Mesenteric fat pad (tissue), 1 donor: ENCODE results near the gene PPM1J. TPM values are rescaled to one million over a fixed set of nuclear protein-coding genes. Genes with fewer than 3 reads are reported as not detected.
"Not testable (repeated sequence)": the region's sequence is repeated elsewhere in the genome, so short reads cannot be mapped to it uniquely, and the experiment has no call there.

Experiments used
- DNase-seq: peaks from one replicate; pipeline ENCODE4 v3.0.0-alpha.2; 2020; ENCODE audit warnings: low spot score
- long read RNA-seq: library from polyadenylated mRNA; unstranded; transcript quantifications from one replicate; pipeline ENCODE4 v2.0.0, GENCODE V29; 2020
- total RNA-seq: library from RNA; stranded (reverse); fragmentation: NEBNext Ultra II Directional; extraction: Animal tissue kit (Norgen Biotek cat#: 25700); gene quantifications from one replicate; pipeline ENCODE4 v1.2.1, GENCODE V29; 2021
- donor health status: DM: yes; HTN: yes; CAD: no.

Gene PPM1J, protein sequence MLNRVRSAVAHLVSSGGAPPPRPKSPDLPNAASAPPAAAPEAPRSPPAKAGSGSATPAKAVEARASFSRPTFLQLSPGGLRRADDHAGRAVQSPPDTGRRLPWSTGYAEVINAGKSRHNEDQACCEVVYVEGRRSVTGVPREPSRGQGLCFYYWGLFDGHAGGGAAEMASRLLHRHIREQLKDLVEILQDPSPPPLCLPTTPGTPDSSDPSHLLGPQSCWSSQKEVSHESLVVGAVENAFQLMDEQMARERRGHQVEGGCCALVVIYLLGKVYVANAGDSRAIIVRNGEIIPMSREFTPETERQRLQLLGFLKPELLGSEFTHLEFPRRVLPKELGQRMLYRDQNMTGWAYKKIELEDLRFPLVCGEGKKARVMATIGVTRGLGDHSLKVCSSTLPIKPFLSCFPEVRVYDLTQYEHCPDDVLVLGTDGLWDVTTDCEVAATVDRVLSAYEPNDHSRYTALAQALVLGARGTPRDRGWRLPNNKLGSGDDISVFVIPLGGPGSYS
- total RNA-seq = 0.61 TPM
- long read RNA-seq, transcript PPM1J-201 (10 exons, 1,863 nt) = major isoform, 5 of 6 reads
- long read RNA-seq, partial matches to known transcripts = 1 of 6 reads
- long read RNA-seq, other reads (novel, unspliced or antisense) = 0 of 6 reads

DNA sequence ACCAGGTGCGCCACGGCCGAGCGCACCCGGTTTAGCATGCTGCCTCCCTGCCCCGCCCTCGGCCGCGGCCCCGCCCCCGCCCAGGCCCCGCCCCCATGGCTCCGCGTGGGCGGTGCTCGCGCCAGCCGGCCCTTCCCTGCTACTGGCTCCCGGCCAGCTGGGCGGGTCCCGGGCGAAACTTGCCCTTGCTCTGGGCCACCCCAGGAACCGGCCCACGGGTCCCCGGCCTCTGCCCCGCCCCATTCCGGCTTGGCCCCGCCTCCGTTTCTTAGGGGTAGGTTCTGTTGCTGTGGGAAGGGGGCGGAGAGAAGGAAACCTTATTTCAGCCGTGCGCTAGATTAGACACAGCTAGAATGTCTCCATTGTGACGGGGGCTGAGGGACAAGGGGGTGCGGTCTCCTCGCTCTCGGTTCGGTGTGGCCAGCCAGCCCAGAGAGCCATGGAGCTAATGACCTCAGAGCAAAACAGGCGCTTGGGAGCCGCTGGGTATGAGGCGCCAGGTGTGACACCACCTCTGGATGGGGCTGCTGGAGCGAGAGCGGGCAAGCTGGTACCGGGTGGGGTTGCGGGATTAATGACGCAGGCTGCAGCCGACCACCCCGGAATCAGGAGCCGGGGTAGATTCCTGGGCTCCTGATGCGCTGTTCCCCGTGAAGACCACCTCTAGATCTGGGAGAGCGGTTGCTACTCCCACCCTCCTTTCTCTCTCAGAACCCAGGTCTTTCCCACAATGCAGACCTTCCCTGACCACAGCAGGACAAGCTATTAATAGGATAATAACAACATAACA lies at the start of gene PPM1J:
TSS of gene PPM1J (minus strand) at position 69 of the 790 bp plus-strand sequence. CDS start at position 38, 31 bp downstream.
- peak; percentile 99 for DNase-seq

DNA sequence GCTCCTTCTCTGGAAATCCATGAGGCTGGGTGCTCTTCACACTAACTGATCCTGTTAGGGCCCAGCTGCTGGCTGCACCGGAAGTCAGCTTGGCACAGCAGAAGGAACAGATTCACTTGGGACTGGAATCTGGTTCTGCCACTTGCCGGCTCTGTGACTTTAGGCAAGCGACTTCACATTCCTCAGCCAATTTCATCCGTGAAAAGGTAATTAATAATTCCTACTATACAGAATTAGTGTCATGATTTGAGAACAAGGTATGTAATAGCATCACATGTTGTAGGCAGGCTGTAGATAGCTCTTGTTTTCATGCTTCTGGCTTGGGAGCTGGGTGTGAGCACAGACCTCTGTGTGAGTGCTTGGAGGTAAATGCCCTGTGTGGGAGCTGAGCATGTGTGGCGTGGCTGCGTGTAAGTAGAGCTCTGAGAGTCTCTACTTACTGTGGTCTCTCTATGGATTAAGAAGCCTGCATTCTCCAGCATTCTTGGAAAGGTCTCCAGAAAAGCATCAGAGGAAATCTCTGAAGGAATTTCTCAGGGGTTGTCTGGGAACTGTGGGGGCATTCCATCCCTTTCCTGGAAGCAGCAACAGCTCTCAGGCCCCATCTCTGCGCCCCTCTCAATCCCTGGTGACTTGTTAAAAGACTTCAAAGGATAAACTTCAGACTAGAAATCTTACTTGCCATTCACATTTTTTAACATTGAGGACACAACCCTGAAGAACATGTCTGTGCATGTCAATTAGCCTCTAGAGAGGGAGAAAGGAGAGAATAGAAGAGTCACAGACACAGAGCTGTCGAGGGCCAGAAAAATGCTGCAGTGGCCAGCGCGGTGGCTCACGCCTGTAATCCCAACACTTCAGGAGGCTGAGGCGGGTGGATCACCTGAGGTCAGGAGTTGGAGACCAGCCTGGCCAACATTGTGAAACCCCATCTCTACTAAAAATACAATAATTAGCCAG lies 47.7 kb upstream of the PPM1J start:
- peak; percentile 73 for DNase-seq

DNA sequence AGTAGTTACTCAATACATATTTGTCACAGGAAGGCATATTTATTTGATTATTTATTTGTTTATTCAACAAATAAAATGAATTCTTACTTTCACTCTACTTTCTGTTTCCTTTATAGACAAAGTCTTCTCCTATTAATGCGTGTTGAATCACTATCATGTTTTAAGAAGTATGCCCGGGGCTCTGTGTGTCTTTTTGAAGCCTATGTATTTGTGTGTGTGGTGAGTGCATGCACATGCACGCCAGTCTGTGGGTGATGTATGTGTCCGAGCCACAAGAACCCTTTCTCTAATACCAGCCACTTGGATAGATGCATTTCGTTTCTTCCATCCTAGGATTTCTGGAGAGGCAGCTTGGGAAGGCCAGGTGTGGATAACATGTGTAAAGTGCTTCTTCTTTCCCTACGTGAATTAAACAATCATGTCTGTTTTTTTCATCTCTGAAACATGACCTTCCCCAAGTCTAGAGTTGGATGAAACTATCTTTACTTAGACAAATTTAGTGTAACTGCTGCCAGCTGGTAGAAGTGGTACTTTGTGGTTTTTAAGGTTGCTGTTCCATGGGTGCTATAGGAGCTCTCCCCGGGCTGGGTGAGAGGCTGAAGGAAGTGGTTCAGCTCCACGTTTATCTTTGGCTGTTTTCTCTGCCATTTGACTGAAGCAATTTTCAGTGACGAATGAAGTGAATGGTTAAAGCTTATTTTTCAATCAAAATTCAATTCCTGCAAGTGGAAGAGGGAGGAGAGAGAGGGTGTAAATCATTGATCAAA lies 46.8 kb upstream of the PPM1J start:
- DNase-seq = peak; percentile 1

DNA sequence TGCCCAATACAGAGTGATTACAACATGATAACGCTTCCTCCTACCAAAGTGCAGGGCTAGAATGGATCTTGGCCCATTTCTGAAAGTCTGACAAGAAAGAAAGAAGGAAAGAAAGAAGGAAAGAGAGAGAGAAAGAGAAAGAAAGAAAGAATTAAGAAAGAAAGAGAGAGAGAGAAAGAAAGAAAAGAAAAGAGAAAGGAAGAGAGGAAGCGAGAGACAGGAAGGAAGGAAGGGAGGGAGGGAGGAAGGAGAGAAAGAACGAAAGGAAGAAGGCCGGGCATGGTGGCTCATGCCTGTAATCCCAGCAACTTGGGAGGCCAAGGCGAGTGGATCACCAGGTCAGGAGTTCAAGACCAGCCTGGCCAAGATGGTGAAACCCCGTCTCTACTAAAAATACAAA lies 44.1 kb upstream of the PPM1J start:
- DNase-seq = no peak

DNA sequence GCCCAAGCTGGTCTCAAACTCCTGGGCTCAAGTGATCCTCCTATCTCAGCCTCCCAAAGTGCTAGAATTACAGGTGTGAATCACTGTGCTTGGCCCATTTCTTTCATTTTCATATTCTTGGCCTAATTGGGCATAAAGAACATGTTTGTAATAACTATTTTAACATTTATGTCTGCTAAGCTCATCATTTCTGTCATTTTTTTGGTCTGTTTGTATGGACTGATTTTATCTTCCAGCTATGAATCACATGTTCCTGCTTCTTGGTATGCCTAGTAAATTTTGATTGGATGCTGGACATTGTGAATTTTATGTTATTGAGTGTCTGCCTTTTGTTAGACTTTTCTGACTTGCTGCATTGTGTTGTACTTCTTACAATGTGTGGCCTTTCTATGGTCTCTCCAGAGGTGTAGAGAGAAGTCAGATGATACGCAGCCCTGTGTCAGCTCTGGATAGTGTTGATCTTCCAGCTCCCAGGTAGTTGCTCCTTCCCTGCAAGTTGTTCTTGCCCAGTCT lies 39.0 kb upstream of the PPM1J start:
- no peak for DNase-seq

DNA sequence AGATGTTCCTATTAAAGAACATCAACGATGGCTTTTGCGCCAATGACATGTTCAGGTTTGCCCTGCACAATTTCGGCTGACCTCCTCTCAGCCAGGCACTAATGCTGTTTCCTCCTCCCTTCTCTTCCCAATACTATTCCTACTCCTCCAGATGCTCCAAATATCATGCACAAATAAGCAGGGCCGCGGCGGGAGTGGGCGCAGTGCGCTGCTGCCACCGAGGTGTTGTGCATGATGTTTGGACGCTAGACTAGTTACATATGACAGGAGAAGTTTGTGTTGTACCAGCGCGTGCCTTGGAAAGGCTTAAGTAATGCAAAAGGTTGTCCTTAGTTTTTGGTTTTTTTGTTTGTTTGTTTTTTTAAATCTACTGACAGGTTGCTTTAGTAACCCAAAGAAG lies 33.3 kb upstream of the PPM1J start:
- DNase-seq = no peak

DNA sequence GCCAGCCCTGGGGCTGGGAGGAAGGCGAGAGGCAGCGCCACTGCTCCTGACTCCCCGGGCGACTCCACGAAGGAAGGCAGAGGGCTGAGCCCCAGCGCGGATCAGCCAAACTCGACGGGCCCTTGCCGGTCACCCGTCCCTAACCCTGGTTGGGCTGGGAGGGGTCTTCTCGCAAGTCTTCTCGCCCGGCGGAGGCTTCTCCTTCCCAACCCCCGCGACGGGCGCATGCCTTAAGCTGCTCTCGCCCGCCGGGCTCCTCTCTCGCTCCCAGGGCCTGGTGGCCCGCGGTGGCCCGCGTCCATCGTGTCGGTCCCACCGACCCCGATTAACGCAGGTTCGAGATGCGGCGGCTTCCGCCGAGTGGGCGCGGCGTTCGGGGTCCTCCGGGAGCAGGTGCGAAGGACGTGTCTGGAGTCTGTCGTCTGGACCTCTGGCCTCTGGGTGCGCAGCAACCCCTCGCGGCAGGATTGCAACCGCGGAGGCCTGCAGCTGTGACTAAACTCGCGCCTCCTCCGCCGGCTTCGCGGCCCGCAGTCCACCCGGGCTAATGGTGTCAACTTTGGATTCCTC lies 29.0 kb upstream of the PPM1J start:
- no peak for DNase-seq

DNA sequence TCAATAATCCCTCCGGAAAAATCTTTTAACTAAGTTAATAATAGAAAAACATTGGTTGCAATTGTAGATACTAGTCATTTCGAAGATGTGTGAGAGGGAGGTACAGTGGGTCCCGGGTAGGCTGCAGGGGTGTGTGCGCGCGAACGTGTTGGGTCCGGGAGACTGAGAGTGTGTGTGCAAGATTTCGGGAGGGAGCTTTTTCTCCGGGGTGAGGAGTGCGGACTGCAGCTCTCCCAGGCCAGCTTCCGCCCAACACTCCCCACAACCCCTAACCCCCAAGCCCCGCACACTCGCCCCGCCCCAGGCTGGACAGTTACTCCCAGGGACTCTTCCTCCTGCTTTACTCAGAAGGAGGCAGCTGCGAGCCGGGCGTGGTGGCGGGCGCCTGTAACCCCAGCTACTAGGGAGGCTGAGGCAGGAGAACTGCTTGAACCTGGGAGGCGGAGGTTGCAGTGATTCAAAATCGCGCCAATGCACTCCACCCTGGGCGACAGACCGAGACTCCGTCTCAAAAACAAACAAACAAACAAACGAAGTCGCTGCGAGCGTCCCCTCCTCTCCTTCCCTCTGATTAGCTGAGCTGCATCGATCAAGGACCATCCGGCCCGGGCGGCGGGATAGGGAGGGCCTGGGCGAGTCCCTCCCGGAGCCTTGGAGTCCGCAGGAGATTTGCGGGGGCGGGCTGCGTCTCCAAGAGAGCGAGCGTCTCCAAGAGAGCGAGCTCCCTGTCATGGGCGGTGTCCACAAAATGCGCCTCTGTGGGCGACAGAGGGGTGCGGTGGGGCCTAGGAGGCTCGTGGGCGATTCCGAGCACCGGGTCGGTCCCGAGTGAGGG lies 28.3 kb upstream of the PPM1J start:
- DNase-seq = no peak

DNA sequence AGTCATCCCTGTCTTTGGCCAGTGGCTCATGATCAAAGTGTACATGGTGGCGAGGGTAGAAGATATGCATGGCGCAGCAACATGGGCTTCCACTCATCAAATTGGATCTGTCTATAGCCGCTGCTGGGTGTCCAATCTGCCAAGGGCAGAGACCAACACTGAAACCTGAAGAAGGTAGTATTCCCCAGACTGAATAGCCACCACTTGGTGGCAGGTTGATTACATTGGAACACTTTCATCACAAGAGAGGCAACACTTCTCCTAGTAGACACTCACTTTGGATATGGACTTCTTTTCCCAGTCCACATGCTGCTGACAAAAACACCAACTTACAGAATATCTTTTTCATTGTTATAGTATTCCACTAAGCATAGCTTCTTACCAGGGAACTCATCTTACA lies 22.4 kb upstream of the PPM1J start:
- DNase-seq = no peak

DNA sequence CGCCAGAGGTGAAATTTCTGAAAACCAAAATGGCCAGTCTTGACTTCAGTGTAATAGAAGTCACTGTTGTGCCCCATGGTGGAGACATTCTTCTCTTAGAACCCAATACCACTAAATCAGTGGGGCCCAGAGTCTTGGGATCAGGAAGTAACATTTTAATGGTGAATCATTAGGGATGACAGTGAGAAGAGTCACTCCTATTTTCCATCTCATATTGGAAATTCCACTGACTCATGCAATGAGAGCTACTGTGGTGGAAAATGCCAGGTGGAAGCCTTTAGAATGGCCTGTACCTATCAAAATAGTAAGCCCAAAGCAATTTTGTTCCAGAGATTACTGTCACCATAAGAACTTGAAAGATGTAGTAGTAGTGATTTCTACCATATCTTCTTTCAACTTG lies 20.6 kb upstream of the PPM1J start:
- DNase-seq = no peak

DNA sequence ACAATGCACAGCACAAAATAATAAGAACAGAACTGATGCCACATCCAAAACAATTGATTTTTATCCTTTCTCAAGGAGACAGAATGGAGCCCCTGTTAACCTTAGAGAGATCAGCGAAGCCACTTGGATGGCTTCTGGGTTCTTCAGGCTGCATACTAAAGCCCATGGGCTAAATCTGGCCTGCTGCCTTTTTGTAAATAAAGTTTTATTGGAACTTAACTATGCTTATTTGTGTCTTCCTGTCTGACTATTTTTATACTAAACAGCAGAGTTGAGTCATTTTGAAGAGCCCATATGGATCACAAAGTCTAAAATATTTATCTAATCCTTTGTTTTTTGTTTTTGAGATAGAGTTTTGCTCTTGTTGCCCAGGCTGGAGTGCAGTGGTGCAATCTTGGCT lies 16.3 kb upstream of the PPM1J start:
- DNase-seq = no peak

DNA sequence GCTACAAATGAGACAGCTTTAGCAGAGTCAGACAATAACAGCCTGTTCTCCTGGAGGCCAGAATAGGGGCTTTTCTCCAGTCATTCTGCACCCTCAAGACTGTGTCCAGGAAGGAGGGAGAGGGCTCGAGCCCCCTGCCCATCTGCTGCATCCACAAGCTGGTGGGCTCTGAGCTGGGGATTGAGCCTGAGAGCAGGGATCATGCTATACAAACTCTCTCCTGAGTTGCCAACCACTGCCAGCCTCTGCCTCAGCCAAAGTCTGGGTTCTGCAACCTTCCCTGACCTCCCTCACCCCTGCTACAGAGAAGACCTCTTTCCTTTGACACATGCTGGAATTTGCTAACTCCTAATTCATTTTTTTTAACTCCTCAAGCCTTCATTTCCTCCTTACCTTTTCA lies 14.8 kb upstream of the PPM1J start:
- DNase-seq = no peak

DNA sequence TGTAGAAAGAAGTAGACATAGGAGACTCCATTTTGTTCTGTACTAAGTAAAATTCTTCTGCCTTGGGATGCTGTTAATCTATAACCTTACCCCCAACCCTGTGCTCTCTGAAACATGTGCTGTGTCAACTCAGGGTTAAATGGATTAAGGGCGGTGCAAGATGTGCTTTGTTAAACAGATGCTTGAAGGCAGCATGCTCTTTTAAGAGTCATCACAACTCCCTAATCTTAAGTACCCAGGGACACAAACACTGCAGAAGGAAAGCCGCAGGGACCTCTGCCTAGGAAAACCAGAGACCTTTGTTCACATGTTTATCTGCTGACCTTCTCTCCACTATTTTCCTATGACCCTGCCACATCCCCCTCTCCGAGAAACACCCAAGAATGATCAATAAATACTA lies 13.9 kb upstream of the PPM1J start:
- DNase-seq = not testable (repeated sequence)

DNA sequence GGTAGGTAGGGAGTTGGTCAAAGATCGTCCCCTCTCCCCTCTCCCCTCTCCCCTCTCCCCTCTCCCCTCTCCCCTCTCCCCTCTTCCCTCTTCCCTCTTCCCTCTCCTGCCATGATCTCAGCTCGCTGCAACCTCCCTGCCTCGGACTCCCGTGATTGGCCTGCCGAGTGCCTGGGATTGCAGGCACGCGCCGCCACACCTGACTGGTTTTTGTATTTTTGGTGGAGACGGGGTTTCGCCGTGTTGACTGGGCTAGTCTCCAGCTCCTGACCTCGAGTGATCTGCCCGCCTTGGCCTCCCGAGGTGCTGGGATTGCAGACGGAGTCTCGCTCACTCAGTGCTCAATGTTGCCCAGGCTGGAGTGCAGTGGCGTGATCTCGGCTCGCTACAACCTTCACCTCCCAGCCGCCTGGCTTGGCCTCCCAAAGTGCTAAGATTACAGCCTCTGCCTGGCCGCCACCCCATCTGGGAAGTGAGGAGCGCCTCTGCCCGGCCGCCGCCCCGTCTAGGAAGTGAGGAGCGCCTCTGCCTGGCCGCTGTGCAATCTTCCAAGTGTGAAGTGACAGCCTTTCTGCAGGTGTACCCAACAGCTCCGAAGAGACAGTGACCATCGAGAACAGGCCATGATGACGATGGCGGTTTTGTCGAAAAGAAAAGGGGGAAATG lies 13.3 kb upstream of the PPM1J start:
- not testable (repeated sequence) for DNase-seq

DNA sequence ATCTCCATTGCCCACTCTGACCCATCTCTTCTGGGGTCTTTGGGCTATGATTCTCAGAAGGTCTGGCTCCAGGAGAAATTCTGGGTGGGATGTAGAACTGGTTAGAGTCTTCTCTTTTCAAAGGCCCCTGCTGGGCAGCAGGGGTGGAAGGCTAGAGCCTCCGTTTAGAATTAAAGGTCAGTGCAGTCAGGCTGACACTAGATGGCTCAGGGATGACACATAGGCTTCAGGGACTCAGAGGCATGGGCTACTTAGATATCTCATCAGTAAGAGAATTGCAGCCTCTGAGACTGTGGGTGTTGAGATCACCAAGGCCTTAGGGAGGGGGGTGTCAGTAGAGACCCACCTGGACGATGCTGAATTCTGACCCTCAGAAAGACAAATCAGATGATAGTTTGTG lies 12.6 kb upstream of the PPM1J start:
- DNase-seq = no peak

DNA sequence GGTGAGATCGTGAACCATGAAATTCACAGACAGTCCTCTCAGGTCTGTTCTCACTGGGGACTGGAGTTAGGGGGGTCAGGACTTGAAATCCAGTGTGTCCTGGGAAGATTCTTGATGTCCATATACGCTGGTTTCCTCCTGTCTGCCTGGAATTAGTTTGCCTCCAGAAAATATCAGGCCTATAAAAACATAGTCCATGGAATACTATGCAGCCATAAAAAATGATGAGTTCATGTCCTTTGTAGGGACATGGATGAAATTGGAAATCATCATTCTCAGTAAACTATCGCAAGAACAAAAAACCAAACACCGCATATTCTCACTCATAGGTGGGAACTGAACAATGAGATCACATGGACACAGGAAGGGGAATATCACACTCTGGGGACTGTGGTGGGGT lies 9.1 kb upstream of the PPM1J start:
- not testable (repeated sequence) for DNase-seq

DNA sequence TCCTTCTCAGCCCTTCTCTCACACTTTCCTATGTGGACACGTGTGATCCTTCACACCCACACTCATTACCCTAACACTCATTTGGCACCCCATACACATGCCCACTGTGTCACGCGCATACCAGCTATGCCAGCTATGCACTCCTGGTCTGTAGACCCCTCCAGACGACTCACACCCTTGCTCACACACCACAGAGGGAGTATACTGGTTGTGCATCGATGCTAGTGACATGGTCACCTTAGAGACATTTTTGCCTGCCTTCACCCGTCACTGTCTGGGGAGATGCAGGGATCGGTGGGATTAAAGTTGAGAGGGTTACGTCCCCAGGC lies 8.3 kb upstream of the PPM1J start:
- no peak for DNase-seq
